ENCODE data around the gene NMT2.

The NMT2 gene

GRCh38 chr10:15181576-15182156, 13.2 kb upstream of the NMT2 start:
- DNase-seq (ENCODE audit: low read depth in 1 of 2, low spot score in 1 of 2) = no peak

DNA sequence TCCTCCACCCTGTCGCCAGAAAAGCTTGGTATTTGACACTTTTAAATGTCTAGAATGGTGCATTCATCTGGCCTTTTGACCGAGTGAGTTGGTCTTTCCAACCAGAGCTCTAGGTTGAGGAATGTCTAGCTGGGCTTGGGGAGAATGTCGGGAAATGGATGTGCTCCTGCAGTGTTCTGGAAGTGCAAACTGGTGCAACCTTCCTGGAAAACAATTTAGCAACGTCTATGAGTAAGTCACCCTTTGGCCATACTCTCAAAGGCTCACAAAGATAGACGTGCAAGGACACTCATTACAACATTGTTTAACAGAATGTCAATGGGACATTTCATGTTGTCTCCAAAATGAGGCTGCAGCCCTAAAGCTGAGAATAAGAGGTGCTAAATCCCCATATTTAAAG, 12.2 kb upstream of the NMT2 start:
- DNase-seq (ENCODE audit: low read depth in 1 of 2, low spot score in 1 of 2) = no peak

GRCh38 chr10:15176269-15176668, 7.8 kb upstream of the NMT2 start:
- DNase-seq (ENCODE audit: low read depth in 1 of 2, low spot score in 1 of 2) = no peak

DNA sequence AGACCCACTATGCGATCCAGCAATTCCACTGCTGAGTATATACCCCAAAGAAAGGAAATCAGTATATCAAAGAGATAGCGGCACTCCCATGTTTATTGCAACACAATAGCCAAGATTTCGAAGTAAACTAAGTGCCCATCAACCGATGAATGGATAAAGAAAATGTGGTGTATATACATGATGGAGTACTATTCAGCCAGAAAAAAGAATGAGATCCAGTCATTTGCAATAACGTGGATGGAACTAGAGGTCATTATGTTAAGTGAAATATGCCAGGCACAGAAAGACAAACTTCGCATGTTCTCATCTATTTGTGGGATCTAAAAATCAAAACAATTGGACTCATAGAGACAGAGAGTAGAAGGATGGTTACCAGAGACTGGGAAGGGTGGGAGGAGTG, 7.1 kb upstream of the NMT2 start:
- DNase-seq (ENCODE audit: low read depth in 1 of 2, low spot score in 1 of 2) = no peak

DNA sequence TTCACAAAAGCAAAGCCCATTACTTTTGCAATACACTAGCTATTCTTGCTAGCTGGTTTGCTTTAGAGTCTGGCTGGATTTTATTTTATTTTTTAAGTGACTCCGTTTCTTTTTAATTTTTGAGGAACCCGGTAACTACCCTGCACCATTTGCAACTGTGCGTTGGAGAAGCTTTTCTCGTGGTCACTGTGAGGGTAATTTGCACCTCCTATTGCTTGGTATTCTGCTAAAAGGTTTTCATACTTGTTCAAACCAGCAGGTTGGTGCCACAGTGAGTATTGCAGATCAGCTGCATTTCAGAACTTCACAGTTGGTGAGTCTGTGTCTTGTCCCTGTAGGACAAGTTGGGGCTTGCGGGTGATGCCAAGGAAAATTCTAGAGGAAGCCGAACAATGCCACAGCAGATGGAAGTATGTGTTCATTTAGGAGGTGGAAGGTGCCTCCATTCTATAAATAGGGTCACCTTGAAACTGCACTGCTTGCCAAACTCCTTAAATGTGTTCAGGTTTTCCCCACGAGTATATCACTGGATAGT, 3.9 kb upstream of the NMT2 start:
- DNase-seq (ENCODE audit: low read depth in 1 of 2, low spot score in 1 of 2) = no peak

- peak; percentile 17 to 20 for DNase-seq (ENCODE audit: low read depth in 1 of 2, low spot score in 1 of 2)
Observed at GRCh38 chr10:15169555-15170401, 1.3 kb upstream of the NMT2 start.

DNA sequence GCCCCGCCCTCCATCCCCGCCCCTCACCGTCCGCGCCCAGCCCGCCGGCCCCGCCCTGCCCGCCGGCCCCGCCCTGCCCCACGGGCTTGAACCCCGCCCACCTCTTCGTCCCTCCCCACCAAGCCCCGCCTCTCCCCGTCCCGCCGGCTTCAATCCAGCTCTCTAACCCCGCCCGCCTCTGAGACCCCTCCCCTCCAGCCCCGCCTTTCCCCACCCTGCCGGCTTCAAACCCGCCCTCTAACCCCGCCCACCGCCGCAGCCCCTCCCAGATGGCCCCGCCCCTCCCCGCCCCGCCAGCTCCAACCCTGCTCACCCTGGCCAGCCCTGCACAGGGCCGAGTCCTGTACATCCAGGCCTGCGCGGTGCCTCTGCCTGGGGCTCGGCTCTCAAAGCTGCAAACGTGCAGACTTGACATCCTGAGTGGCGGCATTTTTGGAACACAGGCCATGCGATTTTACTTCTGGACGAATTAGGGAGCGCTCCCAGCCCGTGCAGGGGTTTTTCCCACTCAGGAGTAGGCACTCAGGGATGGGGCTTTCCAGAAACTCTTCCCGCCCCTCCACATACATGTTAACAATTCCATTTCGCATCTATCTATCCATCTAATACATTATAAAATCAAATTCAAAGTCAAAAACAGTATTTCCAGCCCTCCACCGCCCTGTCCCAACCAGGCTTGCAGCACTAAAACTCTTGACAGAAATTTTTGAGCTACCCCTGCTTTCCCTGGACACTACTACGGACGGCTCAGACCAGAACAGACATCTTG, 477 bp upstream of the NMT2 start:
- DNase-seq (ENCODE audit: low read depth in 1 of 2, low spot score in 1 of 2) = peak; percentile 93 to 95

- peak; percentile 13 to 21 for DNase-seq (ENCODE audit: low read depth in 1 of 2, low spot score in 1 of 2)
Observed at GRCh38 chr10:15167411-15168290, 842 bp downstream of the NMT2 start.

DNA sequence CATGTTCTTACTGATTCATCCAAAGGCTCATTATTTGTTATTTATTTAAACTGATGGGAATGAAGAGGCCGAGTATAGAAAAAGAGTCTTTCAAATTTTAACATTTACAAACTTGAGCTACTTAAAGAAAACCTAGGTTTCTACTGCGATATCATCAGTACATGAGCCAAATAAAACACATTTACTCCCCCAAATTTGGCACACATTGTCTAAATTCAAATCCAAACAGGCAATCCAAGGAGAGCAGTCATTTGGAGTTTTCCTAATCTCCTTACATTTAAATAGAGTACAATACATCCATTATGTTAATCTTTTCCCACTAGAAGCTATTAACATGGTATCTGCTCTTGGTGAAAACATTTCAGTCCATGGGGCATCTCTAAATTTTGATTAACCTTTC, 2.2 kb downstream of the NMT2 start:
- DNase-seq (ENCODE audit: low read depth in 1 of 2, low spot score in 1 of 2) = no peak

DNA sequence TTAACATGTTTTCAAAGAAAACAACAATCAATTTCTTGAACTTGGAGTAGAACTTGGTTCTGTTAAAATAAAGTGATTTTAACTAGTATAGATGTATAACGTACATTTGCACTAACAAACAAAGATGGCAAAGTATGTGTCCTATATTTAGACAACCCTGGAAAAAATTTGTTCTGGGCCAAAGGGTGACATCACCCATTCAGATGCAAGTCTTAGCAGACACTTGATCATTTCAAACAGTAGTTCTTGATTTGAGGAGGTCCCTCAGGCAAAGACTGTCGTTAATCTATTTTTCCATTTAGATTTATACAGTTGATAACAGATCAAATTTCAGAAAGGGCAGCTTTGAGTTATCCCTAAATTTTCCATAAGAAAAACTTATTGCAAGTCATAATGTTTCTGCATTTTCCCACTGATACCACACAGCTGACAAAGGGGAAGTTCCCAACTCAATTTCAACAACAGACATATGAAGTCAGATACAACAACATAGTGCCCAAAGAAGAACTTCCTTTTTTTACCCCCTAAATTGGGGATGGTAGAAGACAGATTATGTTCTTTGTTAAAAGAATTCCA, 5.2 kb downstream of the NMT2 start:
- DNase-seq (ENCODE audit: low read depth in 1 of 2, low spot score in 1 of 2) = no peak

DNA sequence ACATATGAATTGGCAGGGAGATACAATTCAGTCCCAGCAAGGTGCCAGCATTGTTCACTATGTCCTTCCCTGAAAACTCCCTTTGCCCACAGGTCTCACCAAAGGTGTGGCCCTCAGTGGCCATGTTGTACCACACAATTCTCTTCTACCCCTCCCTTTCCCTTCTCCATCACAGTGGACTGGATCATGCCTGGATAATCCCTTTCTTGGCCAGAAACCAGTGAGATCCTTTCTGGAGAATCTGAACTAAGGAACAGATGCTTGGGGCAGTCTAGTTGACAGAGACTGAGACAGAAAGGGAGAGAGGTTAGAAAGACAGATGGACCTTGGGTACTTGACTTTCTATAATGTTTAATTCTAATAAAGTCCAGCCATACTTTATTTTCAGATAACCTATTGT, 9.5 kb downstream of the NMT2 start:
- no peak for DNase-seq (ENCODE audit: low read depth in 1 of 2, low spot score in 1 of 2)

DNA sequence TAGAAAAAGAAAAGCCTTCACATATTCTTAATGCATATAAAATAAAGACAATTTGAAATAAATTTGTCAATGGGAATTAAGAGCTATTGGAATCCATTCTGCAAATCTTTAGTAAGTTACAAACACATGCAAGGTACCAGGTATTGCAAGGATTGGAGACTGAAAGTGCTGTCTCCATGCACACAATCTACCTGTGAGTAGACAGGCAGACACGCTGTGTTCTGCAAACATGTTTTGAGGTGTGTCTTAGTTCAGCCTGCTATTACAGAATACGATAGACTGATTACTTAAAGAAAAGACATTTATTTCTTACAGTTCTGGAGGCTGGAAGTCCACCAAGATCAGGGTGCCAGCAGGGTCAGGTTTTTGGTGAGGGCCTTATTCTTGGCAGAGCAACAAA, 10.0 kb downstream of the NMT2 start:
- DNase-seq (ENCODE audit: low read depth in 1 of 2, low spot score in 1 of 2) = no peak

- no peak for DNase-seq (ENCODE audit: low read depth in 1 of 2, low spot score in 1 of 2)
Observed at GRCh38 chr10:15155978-15156656, 12.4 kb downstream of the NMT2 start.

DNA sequence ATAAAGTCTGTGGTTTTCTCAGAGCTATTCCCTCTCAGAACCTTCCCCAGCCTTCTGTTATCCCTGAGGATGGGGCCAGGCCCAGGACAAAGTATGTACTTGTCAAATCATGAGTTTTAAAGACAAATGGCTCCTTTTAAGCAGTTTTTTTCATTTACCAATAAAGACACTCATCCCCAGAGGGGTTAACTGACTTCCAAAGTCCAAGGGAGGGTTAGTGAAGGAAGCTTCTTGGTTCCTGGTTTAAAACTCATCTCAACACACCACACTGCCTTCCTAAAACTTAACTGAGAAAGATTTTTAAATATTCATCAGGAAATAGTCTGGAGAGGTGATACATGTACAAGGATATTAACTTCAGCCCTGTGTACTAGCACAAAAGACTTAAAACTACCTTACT, 15.9 kb downstream of the NMT2 start:
- DNase-seq (ENCODE audit: low read depth in 1 of 2, low spot score in 1 of 2) = no peak

GRCh38 chr10:15150563-15150962, 17.9 kb downstream of the NMT2 start:
- no peak for DNase-seq (ENCODE audit: low read depth in 1 of 2, low spot score in 1 of 2)

DNA sequence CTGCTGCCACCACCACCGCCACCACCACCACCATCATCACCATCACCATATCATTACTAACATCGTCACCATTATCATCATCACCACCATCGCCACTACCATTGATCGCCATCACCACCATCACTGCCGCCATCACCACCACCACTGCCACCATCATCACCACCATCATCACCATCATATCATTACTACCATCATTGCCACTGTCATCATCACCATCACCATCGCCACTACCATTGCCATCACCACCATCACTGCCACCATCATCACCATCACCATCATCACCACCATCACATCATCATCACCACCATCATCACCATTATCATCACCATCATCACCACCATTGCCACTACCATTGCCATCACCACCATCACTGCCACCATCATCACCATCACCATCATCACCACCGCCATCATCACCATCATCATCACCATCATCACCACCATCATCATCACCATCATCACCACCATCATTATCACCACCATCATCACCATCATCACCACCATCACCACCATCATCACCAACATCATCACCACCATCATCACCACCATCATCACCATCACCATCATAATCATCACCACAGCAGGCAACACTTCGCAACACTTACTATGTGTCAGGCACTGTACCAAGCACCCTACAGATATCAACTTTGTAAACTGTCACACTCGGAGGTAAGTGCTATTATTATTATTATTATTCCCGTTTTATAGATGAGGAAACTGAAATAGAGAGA, 19.3 kb downstream of the NMT2 start:
- no peak for DNase-seq (ENCODE audit: low read depth in 1 of 2, low spot score in 1 of 2)

GRCh38 chr10:15147594-15148392, 20.7 kb downstream of the NMT2 start:
- DNase-seq (ENCODE audit: low read depth in 1 of 2, low spot score in 1 of 2) = no peak

- no peak for DNase-seq (ENCODE audit: low read depth in 1 of 2, low spot score in 1 of 2)
Observed at GRCh38 chr10:15146366-15146765, 22.1 kb downstream of the NMT2 start.

Data from activated T-helper 1 cell treated with anti-CD3 and anti-CD28 coated beads, Interleukin-2, amount 50 U/mL, for 16 hours (primary cell).